ENCODE data around the gene JARID2. TPM values are rescaled to one million over a fixed set of nuclear protein-coding genes. Genes with fewer than 3 reads are reported as not detected.
A peak's percentile ranks its signal among the peaks of the same experiment; 100 is the strongest.

Gene JARID2
- total RNA-seq, 4 donors from 2014 or later: 12.1 to 33.8 (median 17.0) TPM

DNA sequence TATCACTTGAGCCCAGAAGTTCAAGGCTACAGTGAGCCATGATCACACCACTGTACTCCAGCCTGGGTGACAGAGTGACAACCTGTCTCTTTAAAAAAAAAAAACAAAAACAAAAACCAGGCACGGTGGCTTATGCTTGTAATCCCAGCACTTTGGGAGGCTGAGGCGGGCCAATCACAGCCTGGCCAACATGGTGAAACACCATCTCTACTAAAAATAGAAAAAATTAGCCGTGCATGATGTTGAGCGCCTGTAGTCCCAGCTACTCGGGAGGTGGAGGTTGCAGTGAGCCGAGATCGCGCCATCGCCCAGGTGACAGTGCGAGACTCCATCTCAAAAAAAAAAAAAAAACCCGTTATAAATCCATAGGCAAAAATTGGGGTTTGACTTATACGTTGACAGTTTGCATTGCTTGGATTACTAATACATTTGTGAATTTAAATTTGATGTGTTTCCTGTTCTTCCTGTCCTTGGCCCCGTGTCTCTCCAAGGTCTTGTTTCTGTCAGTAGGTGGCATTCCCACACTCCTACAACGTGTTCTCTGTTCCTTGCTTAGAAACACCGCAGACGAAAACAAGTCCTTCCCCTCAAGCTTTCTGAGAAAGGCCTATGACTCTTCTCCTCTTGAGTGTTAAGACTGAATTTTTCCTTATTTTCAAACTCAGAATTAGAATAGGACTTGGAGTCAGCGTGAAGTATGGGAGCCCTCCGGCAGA lies 269.9 kb downstream of the JARID2 start:
- Histone ChIP-seq H3K4me1 (no peaks in the 10 kb centered on the region), H3K27ac (no peak overlapping the region), H3K36me3 (peaks cover 0 to 90% (median 0%) of the 10 kb centered on the region in 3 donors), H3K27me3 (no peaks in the 10 kb centered on the region), H3K9me3 (no peaks in the 10 kb centered on the region), H3K4me3 (no peak overlapping the region)
- TF ChIP-seq, protein P1, sequence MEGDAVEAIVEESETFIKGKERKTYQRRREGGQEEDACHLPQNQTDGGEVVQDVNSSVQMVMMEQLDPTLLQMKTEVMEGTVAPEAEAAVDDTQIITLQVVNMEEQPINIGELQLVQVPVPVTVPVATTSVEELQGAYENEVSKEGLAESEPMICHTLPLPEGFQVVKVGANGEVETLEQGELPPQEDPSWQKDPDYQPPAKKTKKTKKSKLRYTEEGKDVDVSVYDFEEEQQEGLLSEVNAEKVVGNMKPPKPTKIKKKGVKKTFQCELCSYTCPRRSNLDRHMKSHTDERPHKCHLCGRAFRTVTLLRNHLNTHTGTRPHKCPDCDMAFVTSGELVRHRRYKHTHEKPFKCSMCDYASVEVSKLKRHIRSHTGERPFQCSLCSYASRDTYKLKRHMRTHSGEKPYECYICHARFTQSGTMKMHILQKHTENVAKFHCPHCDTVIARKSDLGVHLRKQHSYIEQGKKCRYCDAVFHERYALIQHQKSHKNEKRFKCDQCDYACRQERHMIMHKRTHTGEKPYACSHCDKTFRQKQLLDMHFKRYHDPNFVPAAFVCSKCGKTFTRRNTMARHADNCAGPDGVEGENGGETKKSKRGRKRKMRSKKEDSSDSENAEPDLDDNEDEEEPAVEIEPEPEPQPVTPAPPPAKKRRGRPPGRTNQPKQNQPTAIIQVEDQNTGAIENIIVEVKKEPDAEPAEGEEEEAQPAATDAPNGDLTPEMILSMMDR (IDR thresholded peaks at IDR 0.05): no peak
- TF ChIP-seq POLR2A (IDR thresholded peaks at IDR 0.05): no peak
- no peak for DNase-seq

DNA sequence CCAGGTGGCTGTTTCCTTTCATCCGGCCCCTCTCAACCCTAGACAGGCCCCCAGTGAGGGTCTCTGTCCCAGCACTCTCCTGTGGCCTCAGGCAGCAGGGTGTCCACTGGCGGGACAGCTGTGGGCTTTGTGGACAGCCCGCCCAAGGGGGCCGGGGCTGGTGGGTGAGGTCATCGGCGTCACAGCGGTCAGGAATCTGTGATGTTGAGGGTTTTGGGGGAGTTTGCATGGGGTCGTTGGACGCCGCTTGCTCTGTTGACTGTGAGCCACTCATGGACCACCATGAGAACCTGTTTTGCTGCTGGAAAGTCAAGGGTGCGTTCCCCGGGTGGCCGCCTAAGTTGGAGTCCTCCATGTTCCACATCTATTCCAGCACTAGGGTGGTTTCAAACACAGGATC lies 270.5 kb downstream of the JARID2 start:
- Histone ChIP-seq H3K9me3 (no peaks in the 10 kb centered on the region), H3K4me1 (no peaks in the 10 kb centered on the region), H3K27me3 (no peaks in the 10 kb centered on the region), H3K27ac (no peak overlapping the region), H3K36me3 (peaks cover 0 to 85% (median 0%) of the 10 kb centered on the region in 3 donors), H3K4me3 (no peak overlapping the region)
- TF ChIP-seq, protein P1 (IDR thresholded peaks at IDR 0.05): no peak
- no peak for TF ChIP-seq POLR2A (IDR thresholded peaks at IDR 0.05)
- no peak for DNase-seq

DNA sequence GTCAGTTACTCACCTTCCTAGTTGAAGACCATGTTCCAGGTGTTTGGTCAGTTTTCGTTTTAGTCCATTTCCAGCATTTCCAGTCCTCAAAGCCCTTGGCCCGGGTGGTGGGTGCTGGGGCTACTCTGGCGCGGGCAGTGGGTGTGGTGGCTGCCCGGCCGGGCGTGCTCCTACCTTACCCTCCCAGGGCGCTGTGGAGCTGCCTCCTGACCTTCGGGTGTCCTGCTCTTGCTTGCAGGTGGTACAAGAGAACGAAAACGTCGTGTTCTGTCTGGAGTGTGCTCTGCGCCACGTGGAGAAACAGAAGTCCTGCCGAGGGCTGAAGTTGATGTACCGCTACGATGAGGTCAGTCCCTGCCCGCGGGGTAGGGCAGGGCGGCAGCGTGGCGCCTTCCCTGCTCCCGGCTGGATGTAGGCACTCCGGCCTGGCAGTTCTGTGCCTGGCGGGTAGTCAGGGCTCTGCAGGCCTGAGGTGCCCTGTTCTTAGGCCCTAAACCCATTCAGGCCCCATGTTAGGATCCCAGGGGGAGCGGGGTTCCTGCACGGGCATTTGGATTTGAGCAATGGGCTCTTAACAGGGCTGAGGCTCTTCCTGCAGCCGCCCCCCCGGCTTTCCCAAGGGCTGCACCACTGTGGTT lies 271.2 kb downstream of the JARID2 start:
- DNase-seq: no peak
- Histone ChIP-seq H3K4me3 (no peak overlapping the region), H3K9me3 (no peaks in the 10 kb centered on the region), H3K36me3 (peaks cover 0 to 85% (median 0%) of the 10 kb centered on the region in 3 donors), H3K4me1 (no peaks in the 10 kb centered on the region), H3K27me3 (no peaks in the 10 kb centered on the region), H3K27ac (no peak overlapping the region)
- TF ChIP-seq POLR2A (IDR thresholded peaks at IDR 0.05): no peak
- TF ChIP-seq, protein P1 (IDR thresholded peaks at IDR 0.05): no peak

DNA sequence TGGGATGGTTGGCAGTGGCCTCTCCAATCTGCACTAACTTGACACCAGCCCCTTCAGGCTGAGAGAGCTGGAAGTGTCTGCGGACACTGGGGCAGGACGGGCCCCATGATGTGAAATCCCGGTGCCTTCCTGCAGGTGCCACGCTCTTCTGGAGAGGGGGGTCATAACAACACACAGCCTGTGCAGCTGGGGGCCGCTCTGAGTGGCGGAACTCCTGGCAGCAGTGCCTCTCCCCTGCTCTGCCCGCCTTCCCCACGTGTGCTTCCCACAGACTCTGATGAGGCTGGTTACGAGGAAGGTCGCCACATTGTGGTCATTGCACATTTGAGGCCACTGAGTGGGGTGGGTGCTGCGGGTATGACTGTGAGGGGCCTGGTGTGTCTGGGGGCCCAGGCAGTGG lies 271.7 kb downstream of the JARID2 start:
- Histone ChIP-seq H3K36me3 (peaks cover 0 to 85% (median 0%) of the 10 kb centered on the region in 3 donors), H3K27ac (no peak overlapping the region), H3K4me3 (no peak overlapping the region), H3K4me1 (no peaks in the 10 kb centered on the region), H3K27me3 (no peaks in the 10 kb centered on the region), H3K9me3 (no peaks in the 10 kb centered on the region)
- TF ChIP-seq, protein P1 (IDR thresholded peaks at IDR 0.05): no peak
- no peak for TF ChIP-seq POLR2A (IDR thresholded peaks at IDR 0.05)
- peak in 1 of 3 donors; percentile 35 for DNase-seq

DNA sequence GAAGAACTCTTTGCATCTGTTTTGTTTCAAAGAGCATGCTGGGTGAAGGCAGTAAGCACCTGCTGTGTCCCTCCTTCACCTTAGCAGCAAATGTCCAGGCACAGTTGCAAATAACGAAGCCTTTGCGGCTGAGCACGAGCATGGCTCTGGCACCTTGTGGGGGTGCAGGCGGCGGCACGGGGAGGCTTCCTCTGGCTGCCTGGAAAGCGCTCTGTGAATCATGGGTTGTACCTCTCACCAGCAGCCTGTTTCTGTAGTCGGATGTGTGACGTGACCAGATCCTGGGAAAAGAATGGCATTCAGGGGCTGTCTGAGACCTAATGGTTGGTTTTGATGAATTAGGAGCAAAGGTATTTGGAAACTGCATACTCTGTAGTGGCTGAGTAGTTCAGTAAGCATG lies 272.2 kb downstream of the JARID2 start:
- H3K4me1 ChIP-seq: no peaks in the 10 kb centered on the region
- peak in 1 of 3 donors; percentile 39 for DNase-seq
- H3K4me3 ChIP-seq: no peak overlapping the region
- H3K36me3 ChIP-seq: peaks cover 0 to 85% (median 0%) of the 10 kb centered on the region in 3 donors
- no peaks in the 10 kb centered on the region for H3K27me3 ChIP-seq
- H3K9me3 ChIP-seq: no peaks in the 10 kb centered on the region
- TF ChIP-seq, protein P1 (IDR thresholded peaks at IDR 0.05): no peak
- no peak for TF ChIP-seq POLR2A (IDR thresholded peaks at IDR 0.05)
- no peak overlapping the region for H3K27ac ChIP-seq

Measured in Peyer's patch (tissue), 4 donors.